ENCODE results near the gene PRG3.

DNA sequence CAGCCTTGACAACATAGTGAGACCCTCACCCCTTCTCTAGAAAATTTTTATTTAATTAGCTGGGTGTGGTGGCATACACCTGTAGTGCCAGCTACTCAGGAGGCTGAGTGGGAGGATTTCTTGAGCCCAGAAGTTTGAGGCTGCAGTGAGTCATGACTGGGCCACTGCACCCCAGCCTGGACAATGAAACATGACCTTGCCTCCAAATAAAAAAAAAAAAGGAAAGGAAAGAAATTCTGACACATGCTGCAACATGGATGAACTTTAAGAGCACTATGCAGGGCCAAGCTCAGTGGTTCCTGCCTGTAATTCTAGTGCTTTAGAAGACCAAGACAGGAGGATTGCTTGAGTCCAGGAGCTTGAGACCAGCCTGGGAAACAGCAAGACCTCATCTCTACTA is 37.2 kb upstream of the PRG3 start:
- TF ChIP-seq, protein P1, sequence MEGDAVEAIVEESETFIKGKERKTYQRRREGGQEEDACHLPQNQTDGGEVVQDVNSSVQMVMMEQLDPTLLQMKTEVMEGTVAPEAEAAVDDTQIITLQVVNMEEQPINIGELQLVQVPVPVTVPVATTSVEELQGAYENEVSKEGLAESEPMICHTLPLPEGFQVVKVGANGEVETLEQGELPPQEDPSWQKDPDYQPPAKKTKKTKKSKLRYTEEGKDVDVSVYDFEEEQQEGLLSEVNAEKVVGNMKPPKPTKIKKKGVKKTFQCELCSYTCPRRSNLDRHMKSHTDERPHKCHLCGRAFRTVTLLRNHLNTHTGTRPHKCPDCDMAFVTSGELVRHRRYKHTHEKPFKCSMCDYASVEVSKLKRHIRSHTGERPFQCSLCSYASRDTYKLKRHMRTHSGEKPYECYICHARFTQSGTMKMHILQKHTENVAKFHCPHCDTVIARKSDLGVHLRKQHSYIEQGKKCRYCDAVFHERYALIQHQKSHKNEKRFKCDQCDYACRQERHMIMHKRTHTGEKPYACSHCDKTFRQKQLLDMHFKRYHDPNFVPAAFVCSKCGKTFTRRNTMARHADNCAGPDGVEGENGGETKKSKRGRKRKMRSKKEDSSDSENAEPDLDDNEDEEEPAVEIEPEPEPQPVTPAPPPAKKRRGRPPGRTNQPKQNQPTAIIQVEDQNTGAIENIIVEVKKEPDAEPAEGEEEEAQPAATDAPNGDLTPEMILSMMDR (conservative IDR thresholded peaks at IDR 0.05 in 1 of 2, IDR thresholded peaks at IDR 0.05 in 1 of 2; ENCODE audit: extremely low read depth in 1 of 2, insufficient read depth in 1 of 2, low read depth in 1 of 2, low read length in 2 of 2): no peak
- TF ChIP-seq EZH2 (IDR thresholded peaks at IDR 0.05; ENCODE audit: borderline replicate concordance, low read length): no peak

Measured in mammary epithelial cell (primary cell).